Measurements from ENCODE around the gene PEAK1. TPM values are rescaled to one million over a fixed set of nuclear protein-coding genes. Genes with fewer than 3 reads are reported as not detected.
"Not testable (repeated sequence)": the region's sequence is repeated elsewhere in the genome, so short reads cannot be mapped to it uniquely, and the experiment has no call there.

The PEAK1 gene
- total and polyA plus RNA-seq, 4 donors: 8.6 to 147 (median 40.2) TPM

- ATAC-seq (ENCODE audit: insufficient read depth, low FRiP score): no peak
- H3K9ac ChIP-seq (ENCODE audit: insufficient read depth in 1 of 2, low read length in 2 of 2): no peak overlapping the region
- no peaks in the 10 kb centered on the region for H3K36me3 ChIP-seq (ENCODE audit: control insufficient read depth in 4 of 4, insufficient read depth in 4 of 4, low read length in 4 of 4)
- no peak overlapping the region for H3K27ac ChIP-seq (ENCODE audit: low read depth in 1 of 2, low read length in 1 of 2)
- DNase-seq: no peak
- 91 to 99% methylated on average over 3 of the region's 3 CpGs for WGBS, 2 donors
- TF ChIP-seq CTCF (IDR thresholded peaks at IDR 0.05; ENCODE audit: control extremely low read depth, extremely low read depth): no peak
- no peaks in the 10 kb centered on the region for H3K9me3 ChIP-seq (ENCODE audit: control insufficient read depth in 4 of 4, insufficient read depth in 3 of 4, low read length in 3 of 4)
- peaks cover 5 to 32% (median 14%) of the 10 kb centered on the region in 5 donors for H3K4me1 ChIP-seq (ENCODE audit: control insufficient read depth in 5 of 5, insufficient read depth in 5 of 5, low read length in 5 of 5)
- H3K27me3 ChIP-seq (ENCODE audit: control insufficient read depth in 3 of 3, insufficient read depth in 3 of 3, low read length in 2 of 3): no peaks in the 10 kb centered on the region
- no peak overlapping the region for H3K4me3 ChIP-seq
Observed at GRCh38 chr15:77411619-77411976, 8.3 kb downstream of the PEAK1 start.

GRCh38 chr15:77410701-77411618 lies 8.9 kb downstream of the PEAK1 start:
- no peaks in the 10 kb centered on the region for H3K27me3 ChIP-seq (ENCODE audit: control insufficient read depth in 3 of 3, insufficient read depth in 3 of 3, low read length in 2 of 3)
- DNase-seq (peak in 1 of 3 donors; percentile 16), ATAC-seq (ENCODE audit: insufficient read depth, low FRiP score) (no peak)
- TF ChIP-seq CTCF (IDR thresholded peaks at IDR 0.05; ENCODE audit: control extremely low read depth, extremely low read depth): no peak
- H3K4me3 ChIP-seq: no peak overlapping the region
- peaks cover 5 to 32% (median 9%) of the 10 kb centered on the region in 5 donors for H3K4me1 ChIP-seq (ENCODE audit: control insufficient read depth in 5 of 5, insufficient read depth in 5 of 5, low read length in 5 of 5)
- no peaks in the 10 kb centered on the region for H3K36me3 ChIP-seq (ENCODE audit: control insufficient read depth in 4 of 4, insufficient read depth in 4 of 4, low read length in 4 of 4)
- WGBS, 2 donors: 76 to 85% methylated on average over 7 of the region's 7 CpGs
- no peaks in the 10 kb centered on the region for H3K9me3 ChIP-seq (ENCODE audit: control insufficient read depth in 4 of 4, insufficient read depth in 3 of 4, low read length in 3 of 4)
- H3K9ac ChIP-seq (ENCODE audit: insufficient read depth in 1 of 2, low read length in 2 of 2): no peak overlapping the region
- H3K27ac ChIP-seq (ENCODE audit: low read depth in 1 of 2, low read length in 1 of 2): no peak overlapping the region

GRCh38 chr15:77410157-77410500 lies 9.8 kb downstream of the PEAK1 start:
- not testable (repeated sequence) for H3K27me3 ChIP-seq (ENCODE audit: control insufficient read depth in 3 of 3, insufficient read depth in 3 of 3, low read length in 2 of 3); ATAC-seq (ENCODE audit: insufficient read depth, low FRiP score)

GRCh38 chr15:77409259-77410156 lies 10.4 kb downstream of the PEAK1 start:
- peak in 1 of 3 donors; percentile 34 for DNase-seq
- no peaks in the 10 kb centered on the region for H3K9me3 ChIP-seq (ENCODE audit: control insufficient read depth in 4 of 4, insufficient read depth in 3 of 4, low read length in 3 of 4)
- no peaks in the 10 kb centered on the region for H3K27me3 ChIP-seq (ENCODE audit: control insufficient read depth in 3 of 3, insufficient read depth in 3 of 3, low read length in 2 of 3)
- H3K9ac ChIP-seq (ENCODE audit: insufficient read depth in 1 of 2, low read length in 2 of 2): no peak overlapping the region
- no peak for TF ChIP-seq CTCF (IDR thresholded peaks at IDR 0.05; ENCODE audit: control extremely low read depth, extremely low read depth)
- H3K27ac ChIP-seq (ENCODE audit: low read depth in 1 of 2, low read length in 1 of 2): no peak overlapping the region
- WGBS, 2 donors: 69 to 70% methylated on average over 4 of the region's 4 CpGs
- H3K4me1 ChIP-seq (ENCODE audit: control insufficient read depth in 5 of 5, insufficient read depth in 5 of 5, low read length in 5 of 5): peaks cover 0 to 20% (median 4%) of the 10 kb centered on the region in 5 donors
- no peak overlapping the region for H3K4me3 ChIP-seq
- H3K36me3 ChIP-seq (ENCODE audit: control insufficient read depth in 4 of 4, insufficient read depth in 4 of 4, low read length in 4 of 4): no peaks in the 10 kb centered on the region
- no peak for ATAC-seq (ENCODE audit: insufficient read depth, low FRiP score)

More at GRCh38 chr15:77410157-77410500, 9.8 kb downstream of the PEAK1 start:
- not testable (repeated sequence) for H3K4me3 ChIP-seq; DNase-seq; H3K36me3 ChIP-seq (ENCODE audit: control insufficient read depth in 4 of 4, insufficient read depth in 4 of 4, low read length in 4 of 4); H3K27ac ChIP-seq (ENCODE audit: low read depth in 1 of 2, low read length in 1 of 2); H3K9ac ChIP-seq (ENCODE audit: insufficient read depth in 1 of 2, low read length in 2 of 2); H3K9me3 ChIP-seq (ENCODE audit: control insufficient read depth in 4 of 4, insufficient read depth in 3 of 4, low read length in 3 of 4)
- H3K4me1 ChIP-seq (ENCODE audit: control insufficient read depth in 5 of 5, insufficient read depth in 5 of 5, low read length in 5 of 5): peaks cover 0 to 24% (median 4%) of the 10 kb centered on the region in 5 donors
- 94 to 95% methylated on average over 7 of the region's 7 CpGs for WGBS, 2 donors

Data from lung (tissue), 12 donors.